ENCODE data around the gene SIRT7. TPM values are rescaled to one million over a fixed set of nuclear protein-coding genes. Genes with fewer than 3 reads are reported as not detected.

The SIRT7 gene
- total RNA-seq, 1 donor from 2014 or later: 32.8 TPM

- peaks cover 50% of the 10 kb centered on the region for H3K36me3 ChIP-seq
- no peak for DNase-seq
- H3K9me3 ChIP-seq: no peaks in the 10 kb centered on the region
- intact Hi-C loops (cut with DNase I): no loop called here
- ATAC-seq: no peak
- H3K4me1 ChIP-seq: peaks cover 14% of the 10 kb centered on the region
- TF ChIP-seq, protein P1, sequence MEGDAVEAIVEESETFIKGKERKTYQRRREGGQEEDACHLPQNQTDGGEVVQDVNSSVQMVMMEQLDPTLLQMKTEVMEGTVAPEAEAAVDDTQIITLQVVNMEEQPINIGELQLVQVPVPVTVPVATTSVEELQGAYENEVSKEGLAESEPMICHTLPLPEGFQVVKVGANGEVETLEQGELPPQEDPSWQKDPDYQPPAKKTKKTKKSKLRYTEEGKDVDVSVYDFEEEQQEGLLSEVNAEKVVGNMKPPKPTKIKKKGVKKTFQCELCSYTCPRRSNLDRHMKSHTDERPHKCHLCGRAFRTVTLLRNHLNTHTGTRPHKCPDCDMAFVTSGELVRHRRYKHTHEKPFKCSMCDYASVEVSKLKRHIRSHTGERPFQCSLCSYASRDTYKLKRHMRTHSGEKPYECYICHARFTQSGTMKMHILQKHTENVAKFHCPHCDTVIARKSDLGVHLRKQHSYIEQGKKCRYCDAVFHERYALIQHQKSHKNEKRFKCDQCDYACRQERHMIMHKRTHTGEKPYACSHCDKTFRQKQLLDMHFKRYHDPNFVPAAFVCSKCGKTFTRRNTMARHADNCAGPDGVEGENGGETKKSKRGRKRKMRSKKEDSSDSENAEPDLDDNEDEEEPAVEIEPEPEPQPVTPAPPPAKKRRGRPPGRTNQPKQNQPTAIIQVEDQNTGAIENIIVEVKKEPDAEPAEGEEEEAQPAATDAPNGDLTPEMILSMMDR (IDR thresholded peaks at IDR 0.05): no peak
- no peak overlapping the region for H3K4me3 ChIP-seq
- no peak overlapping the region for H3K27ac ChIP-seq
- peaks cover 4% of the 10 kb centered on the region for H3K27me3 ChIP-seq (ENCODE audit: low read depth)
Measured at GRCh38 chr17:81904600-81905423, 13.2 kb downstream of the SIRT7 start.

DNA sequence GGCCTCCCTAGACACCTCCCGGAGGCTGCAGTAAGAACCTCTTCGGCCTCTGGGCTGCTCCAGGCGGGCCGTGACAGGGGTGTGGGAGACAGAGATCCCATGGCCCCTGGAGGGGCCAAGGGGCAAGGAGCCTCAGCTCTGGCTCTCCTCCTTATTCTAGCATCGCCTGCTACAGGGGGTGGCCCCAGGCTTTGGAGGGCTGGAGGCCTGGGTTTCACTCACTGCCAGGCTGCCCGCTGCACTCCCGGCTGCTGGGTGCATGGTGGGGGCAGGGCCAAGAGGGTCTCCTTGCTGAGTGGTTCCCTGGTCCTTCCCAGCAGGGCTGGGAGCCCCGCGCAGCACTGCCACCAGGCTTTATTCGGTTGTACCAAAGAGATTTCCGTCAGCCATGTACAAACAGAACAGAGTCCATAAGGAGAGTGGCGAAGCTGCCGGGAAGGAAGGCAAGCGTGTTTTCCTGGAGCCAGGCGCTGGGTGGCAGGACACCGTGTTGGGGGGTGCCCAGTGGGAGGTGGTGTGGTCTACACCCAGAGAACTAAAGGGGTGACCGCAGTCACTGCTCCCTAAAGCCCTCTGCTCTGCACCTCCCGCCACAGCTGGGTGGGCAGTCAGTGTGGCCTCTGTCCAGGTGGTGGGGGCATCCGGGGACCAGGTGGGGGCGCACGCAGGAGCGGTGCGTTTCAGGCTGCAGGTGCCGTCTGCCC lies 13.9 kb downstream of the SIRT7 start:
- H3K36me3 ChIP-seq: peaks cover 55% of the 10 kb centered on the region
- no peak for DNase-seq

GRCh38 chr17:81903415-81903831 lies 14.6 kb downstream of the SIRT7 start:
- Histone ChIP-seq H3K36me3 (peaks cover 55% of the 10 kb centered on the region), H3K27me3 (ENCODE audit: low read depth) (peaks cover 4% of the 10 kb centered on the region), H3K27ac (no peak overlapping the region), H3K4me1 (peaks cover 14% of the 10 kb centered on the region), H3K9me3 (no peaks in the 10 kb centered on the region), H3K4me3 (no peak overlapping the region)
- no peak for ATAC-seq
- TF ChIP-seq, protein P1 (IDR thresholded peaks at IDR 0.05): no peak
- no peak for DNase-seq
- intact Hi-C loops (cut with DNase I): no loop called here

More for the DNA sequence above, 13.9 kb downstream of the SIRT7 start:
- TF ChIP-seq, protein P1 (IDR thresholded peaks at IDR 0.05): no peak
- peaks cover 4% of the 10 kb centered on the region for H3K27me3 ChIP-seq (ENCODE audit: low read depth)
- H3K4me3 ChIP-seq: no peak overlapping the region
- no peak for ATAC-seq
- no peaks in the 10 kb centered on the region for H3K9me3 ChIP-seq
- intact Hi-C loops (cut with DNase I): no loop called here
- peaks cover 14% of the 10 kb centered on the region for H3K4me1 ChIP-seq
- no peak overlapping the region for H3K27ac ChIP-seq

DNA sequence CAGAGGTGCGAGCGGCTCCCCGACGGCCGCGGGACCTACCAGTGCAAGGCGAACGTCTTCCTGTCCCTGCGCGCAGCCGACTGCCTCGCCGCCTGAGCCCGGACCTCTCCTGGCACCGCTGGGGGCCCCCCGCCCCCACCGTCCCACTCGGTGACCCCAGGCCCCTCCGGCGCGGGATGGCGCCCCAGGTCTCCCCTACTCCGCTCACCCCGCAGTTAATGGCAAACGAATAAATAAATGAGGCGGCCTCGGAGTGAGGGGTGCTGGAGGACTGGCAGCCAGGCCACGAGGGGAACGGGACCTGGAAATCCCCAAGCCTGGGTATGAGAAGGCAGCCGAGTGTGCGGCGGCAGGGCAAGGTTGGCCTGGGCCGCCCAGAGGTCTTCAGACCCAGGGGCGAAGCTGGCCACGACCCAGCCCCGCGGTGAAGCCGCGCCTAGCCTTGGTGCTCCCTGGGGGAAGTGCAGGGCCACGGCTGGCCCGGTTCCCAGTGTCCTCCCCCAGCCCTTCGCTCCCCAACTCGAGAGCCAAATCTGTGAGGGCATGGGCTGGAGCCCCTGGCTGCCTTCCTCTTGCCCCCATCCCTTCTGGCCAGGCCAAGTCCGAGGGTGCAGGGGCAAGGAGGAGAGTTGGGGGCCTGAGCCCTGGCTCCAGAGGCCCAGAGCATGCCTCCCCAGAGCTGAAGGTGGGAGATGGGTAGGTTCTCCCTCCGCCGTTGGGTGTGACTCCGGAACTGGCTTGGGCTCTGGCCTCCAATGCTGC lies 15.1 kb downstream of the SIRT7 start:
- Histone ChIP-seq H3K9me3 (no peaks in the 10 kb centered on the region), H3K27me3 (ENCODE audit: low read depth) (peaks cover 4% of the 10 kb centered on the region), H3K36me3 (peaks cover 56% of the 10 kb centered on the region), H3K4me1 (peaks cover 14% of the 10 kb centered on the region), H3K27ac (no peak overlapping the region), H3K4me3 (peak overlapping the region; percentile 40)
- peak; percentile 8 to 16 for ATAC-seq
- TF ChIP-seq, protein P1 (IDR thresholded peaks at IDR 0.05): no peak
- intact Hi-C loops (cut with DNase I): no loop called here
- DNase-seq: no peak

- peak within 1 kb of the TSS; percentile 40 for H3K4me3 ChIP-seq
- peaks cover 14% of the 10 kb centered on the region for H3K4me1 ChIP-seq
- ATAC-seq (peak; percentile 51 to 60), DNase-seq (no peak)
- no peaks in the 10 kb centered on the region for H3K9me3 ChIP-seq
- no peak within 1 kb of the TSS for H3K27ac ChIP-seq
- TF ChIP-seq, protein P1 (IDR thresholded peaks at IDR 0.05): no peak
- intact Hi-C loops (cut with DNase I): no loop called here
- peaks cover 63% of the 10 kb centered on the region for H3K36me3 ChIP-seq
- H3K27me3 ChIP-seq (ENCODE audit: low read depth): peaks cover 4% of the 10 kb centered on the region
Measured at GRCh38 chr17:81902023-81902652, 15.8 kb downstream of the SIRT7 start, which contains the start of gene NPB. Gene NPB (plus strand): TSS chr17:81902238. CDS start chr17:81902278, 40 bp downstream.
